Measurements from ENCODE around the gene DOCK10. TPM values are rescaled to one million over a fixed set of nuclear protein-coding genes. Genes with fewer than 3 reads are reported as not detected.

DOCK10 gene
- total RNA-seq, 1 donor from 2014 or later: 205 TPM

- intact Hi-C loops (cut with micrococcal nuclease): loop anchor here (10.0 kb wide), 2 partner anchors 61 to 201 kb away; no protein-coding TSS in a partner anchor
Measured at GRCh38 chr2:224803930-224804329, 238.3 kb downstream of the DOCK10 start.

GRCh38 chr2:224802407-224802806 is 239.9 kb downstream of the DOCK10 start:
- intact Hi-C loops (cut with micrococcal nuclease): loop anchor here (10.0 kb wide), 2 partner anchors 62 to 202 kb away; no protein-coding TSS in a partner anchor

- intact Hi-C loops (cut with micrococcal nuclease): loop anchor here (10.0 kb wide), 2 partner anchors 63 to 203 kb away; no protein-coding TSS in a partner anchor
Measured at GRCh38 chr2:224801360-224801759, 240.9 kb downstream of the DOCK10 start.

- intact Hi-C loops (cut with micrococcal nuclease): loop anchor here (10.0 kb wide), 3 partner anchors 45 to 205 kb away; no protein-coding TSS in a partner anchor
Measured at GRCh38 chr2:224799691-224800090, 242.6 kb downstream of the DOCK10 start.

GRCh38 chr2:224798180-224798579 is 244.1 kb downstream of the DOCK10 start:
- intact Hi-C loops (cut with micrococcal nuclease): loop anchor here (10.0 kb wide), 1 partner anchor 47 kb away; no protein-coding TSS in a partner anchor

- intact Hi-C loops (cut with micrococcal nuclease): loop anchor here (10.0 kb wide), 1 partner anchor 48 kb away; no protein-coding TSS in a partner anchor
Measured at GRCh38 chr2:224796695-224797305, 245.5 kb downstream of the DOCK10 start.

- intact Hi-C loops (cut with micrococcal nuclease): loop anchor here (10.0 kb wide), 1 partner anchor 51 kb away; no protein-coding TSS in a partner anchor
Measured at GRCh38 chr2:224793946-224794345, 248.3 kb downstream of the DOCK10 start.

GRCh38 chr2:224786848-224787247 is 255.4 kb downstream of the DOCK10 start:
- intact Hi-C loops (cut with micrococcal nuclease): no loop called here

GRCh38 chr2:224781400-224781799 is 260.9 kb downstream of the DOCK10 start:
- intact Hi-C loops (cut with micrococcal nuclease): no loop called here

GRCh38 chr2:224780823-224781222 is 261.4 kb downstream of the DOCK10 start:
- intact Hi-C loops (cut with micrococcal nuclease): no loop called here

GRCh38 chr2:224780106-224780505 is 262.2 kb downstream of the DOCK10 start:
- intact Hi-C loops (cut with micrococcal nuclease): no loop called here

GRCh38 chr2:224778474-224778877 is 263.8 kb downstream of the DOCK10 start:
- intact Hi-C loops (cut with micrococcal nuclease): loop anchor here (1.0 to 10.0 kb wide), 2 partner anchors 226 to 421 kb away; no protein-coding TSS in a partner anchor

- intact Hi-C loops (cut with micrococcal nuclease): loop anchor here (10.0 kb wide), 1 partner anchor 227 kb away; no protein-coding TSS in a partner anchor
Measured at GRCh38 chr2:224777559-224777930, 264.7 kb downstream of the DOCK10 start.

- intact Hi-C loops (cut with micrococcal nuclease): loop anchor here (10.0 kb wide), 1 partner anchor 228 kb away; no protein-coding TSS in a partner anchor
Measured at GRCh38 chr2:224776795-224777558, 265.3 kb downstream of the DOCK10 start.

- intact Hi-C loops (cut with micrococcal nuclease): loop anchor here (10.0 kb wide), 1 partner anchor 229 kb away; no protein-coding TSS in a partner anchor
Measured at GRCh38 chr2:224775647-224776046, 266.6 kb downstream of the DOCK10 start.

- intact Hi-C loops (cut with micrococcal nuclease): loop anchor here (10.0 kb wide), 1 partner anchor 230 kb away; no protein-coding TSS in a partner anchor
Measured at GRCh38 chr2:224774735-224775134, 267.5 kb downstream of the DOCK10 start.

GRCh38 chr2:224772494-224772893 is 269.8 kb downstream of the DOCK10 start:
- intact Hi-C loops (cut with micrococcal nuclease): loop anchor here (10.0 kb wide), 1 partner anchor 232 kb away; no protein-coding TSS in a partner anchor

GRCh38 chr2:224769489-224769888 is 272.8 kb downstream of the DOCK10 start:
- intact Hi-C loops (cut with micrococcal nuclease): no loop called here

- intact Hi-C loops (cut with micrococcal nuclease): no loop called here
Measured at GRCh38 chr2:224764565-224765236, 277.6 kb downstream of the DOCK10 start.

GRCh38 chr2:224757934-224758548 is 284.2 kb downstream of the DOCK10 start:
- intact Hi-C loops (cut with micrococcal nuclease): no loop called here
